NCI-H2227 (cell line): Measurements from ENCODE around the gene WNK2.

Experiments used
- DNase-seq: peaks from one replicate; lab custom pipeline; 2025; ENCODE audit not compliant: unreplicated experiment; lab: John Stamatoyannopoulos, UW

WNK2 gene

DNA sequence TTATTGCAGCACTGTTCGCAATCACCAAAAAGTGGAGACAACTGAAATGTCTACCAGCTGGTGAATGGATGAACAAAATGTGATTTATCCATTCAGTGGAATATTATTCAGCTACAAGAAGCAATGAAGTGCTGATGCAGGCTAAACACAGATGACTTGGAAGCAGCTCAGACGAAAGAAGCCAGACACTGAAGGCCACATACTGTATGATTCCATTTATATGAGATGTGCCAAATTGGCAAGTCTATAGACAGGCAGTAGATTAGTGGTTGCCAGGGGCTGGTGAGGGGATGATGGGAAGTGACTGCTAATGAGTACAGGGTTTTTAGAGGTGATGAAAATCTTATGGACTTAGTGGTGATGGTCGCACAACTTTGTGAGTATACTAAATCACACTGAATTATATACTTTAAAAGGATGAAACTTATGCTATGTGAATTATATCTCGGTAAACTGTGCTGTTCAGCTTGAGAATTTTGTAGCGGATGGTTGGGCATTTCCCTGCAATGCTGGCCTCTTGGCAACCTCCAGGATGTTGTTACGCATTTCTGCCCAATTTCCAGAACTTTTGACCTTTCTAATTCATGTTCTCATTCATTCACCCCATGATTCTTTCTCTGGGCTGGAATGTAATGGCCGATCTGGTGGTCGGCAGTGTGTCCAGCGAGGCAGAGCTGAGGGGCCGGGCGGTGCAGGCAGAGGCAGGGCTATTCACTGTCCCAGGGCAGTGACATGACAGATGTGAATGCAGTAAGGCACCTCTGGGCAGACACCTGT lies 22.0 kb upstream of the WNK2 start:
- DNase-seq, result no peak

GRCh38 chr9:93164085-93164484 lies 19.9 kb upstream of the WNK2 start:
- DNase-seq, result no peak

- no peak for DNase-seq
These were observed 17.2 kb upstream of the WNK2 start for GRCh38 chr9:93166699-93167098.

DNA sequence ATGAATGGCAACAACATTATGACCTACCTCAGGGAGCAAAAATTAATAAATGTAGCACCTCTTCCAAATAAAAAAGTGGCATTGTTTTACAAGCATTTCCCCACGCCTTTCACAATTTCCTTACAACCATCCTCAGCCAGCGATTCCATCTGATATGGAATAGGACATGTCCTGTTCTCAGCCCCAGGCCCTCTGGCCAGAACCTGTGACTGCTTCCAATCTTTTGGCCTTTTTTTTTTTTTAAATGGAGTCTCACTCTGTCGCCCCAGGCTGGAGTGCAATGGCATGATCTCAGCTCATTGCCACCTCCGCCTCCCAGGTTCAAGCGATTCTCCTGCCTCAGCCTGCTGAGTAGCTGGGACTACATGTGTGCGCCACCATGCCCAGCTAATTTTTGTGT lies 16.8 kb upstream of the WNK2 start:
- no peak for DNase-seq

DNA sequence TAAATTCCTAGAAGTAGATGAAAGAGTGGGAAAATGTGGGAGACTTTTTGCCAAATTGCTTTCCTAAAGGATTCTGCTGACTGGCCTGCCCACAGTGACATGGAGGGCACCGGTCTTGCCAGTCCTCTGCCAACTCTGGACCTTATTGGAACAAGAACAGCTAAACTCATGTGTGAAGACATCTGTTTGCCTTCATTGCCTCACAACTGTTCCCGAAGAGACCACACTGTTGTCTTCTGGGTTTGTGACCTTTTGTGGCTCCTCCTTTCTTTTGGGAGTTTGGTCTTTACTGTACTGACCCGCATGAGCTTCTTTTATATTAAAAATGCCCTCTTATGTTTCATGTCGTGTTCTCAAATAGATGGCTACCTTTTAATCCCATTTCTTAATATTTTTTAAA lies 16.1 kb upstream of the WNK2 start:
- DNase-seq, result no peak

- no peak for DNase-seq
These were observed 15.4 kb upstream of the WNK2 start for GRCh38 chr9:93168581-93168980.

DNA sequence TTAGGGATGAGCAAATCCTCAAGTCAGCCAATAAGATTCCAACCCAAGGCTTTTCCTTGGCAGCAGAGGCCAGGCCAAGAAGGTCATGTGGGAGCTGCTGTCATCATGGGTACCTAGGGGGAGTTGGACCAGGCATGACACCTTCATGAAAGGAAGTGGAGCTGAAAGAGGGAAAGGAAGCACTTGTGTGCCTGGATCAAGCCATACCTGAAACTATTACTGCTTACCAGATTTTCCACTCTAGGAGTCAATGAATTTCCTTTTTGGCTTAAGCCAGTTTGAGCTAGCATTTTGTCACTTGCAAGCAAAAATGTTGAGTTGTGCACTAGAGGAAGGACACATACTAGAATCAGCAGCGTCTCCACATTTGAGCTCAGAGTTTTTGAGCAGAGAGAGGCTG lies 14.5 kb upstream of the WNK2 start:
- DNase-seq, result no peak

GRCh38 chr9:93170571-93170970 lies 13.4 kb upstream of the WNK2 start:
- no peak for DNase-seq

GRCh38 chr9:93171261-93171990 lies 12.5 kb upstream of the WNK2 start:
- DNase-seq, result no peak

DNA sequence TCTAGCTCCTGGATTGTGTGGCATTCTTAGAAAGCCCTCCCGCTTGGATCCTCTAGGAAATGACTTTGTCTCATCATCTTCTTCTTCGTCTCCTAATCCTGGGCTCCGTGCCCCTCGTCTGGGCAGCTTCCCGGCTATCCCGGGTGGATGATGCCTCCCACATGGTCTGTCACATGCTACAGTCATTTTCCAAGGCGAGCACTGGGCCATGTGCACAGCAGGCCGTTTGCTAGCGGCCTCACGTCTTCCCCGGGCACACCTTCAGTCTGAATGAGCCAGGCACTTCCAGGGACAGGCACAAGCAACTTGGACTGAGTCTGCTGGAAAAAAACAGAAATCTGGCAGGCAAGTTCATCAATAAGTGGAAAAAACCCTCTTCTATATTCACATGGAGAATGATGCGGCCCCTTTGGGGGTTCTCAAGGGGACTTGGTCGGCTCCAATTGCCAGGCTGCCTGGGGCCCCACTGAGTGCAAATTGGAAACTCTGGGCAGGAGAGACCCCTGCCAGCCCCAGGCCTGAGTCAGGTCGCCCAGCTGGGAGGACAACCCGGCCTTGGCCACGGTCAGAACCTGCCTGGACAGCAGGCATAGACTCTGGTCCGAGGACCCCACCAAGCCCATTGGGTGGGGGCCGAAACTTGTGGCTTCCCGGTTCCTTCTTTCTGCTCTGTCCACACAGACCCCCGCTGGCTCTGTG lies 11.1 kb upstream of the WNK2 start:
- DNase-seq, result no peak

DNA sequence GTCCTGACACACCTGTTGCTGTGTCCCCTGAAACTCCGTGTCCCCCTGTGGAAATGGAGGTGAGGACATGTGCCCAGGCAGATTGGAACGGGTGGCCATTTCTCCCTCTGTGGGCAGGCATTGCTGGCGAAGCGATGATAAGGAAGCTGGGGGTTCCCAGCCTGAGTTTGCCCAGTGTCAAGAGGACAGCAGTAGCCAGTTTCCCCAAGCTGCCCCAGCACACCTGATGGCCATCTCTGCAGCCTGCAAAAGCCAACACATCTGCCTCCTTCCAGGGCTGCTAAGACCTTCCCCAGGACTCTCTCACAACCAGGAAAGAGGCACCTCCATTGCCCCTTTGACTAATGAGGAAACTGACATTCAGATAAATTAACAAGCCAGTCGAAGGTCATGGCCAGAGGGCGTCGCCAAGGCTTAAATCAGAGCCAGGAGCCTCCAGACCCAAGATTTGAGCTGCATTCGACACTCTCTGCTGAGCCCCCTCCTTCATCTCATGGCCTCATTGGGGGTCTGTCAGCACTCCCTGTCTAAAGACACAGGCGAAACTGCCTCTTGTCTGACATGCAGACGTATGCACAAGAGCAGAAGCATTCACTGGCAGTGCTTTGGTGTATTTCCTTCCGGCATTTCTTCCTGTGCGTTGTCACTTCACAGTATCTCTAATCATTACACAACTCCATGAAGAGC lies 10.4 kb upstream of the WNK2 start:
- no peak for DNase-seq

DNA sequence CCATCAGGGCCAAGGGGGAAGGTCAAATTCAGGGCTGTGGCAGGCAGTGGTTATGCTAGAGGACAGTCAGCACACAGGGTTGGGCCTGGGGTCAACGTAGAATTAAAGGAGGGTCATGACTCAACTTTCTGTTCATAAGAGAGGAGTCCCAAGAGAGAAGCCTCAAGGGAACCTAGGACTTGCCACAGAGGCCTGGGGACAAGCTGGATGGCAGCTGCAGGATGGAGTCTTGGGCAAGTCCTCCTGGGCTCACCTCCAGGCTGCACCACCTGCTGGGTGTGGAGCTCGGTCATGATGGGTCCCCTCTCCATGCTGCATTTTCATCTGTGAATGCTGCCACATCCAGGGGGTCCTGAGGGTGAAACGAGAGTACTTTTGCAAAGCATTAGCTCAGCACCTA lies 9.0 kb upstream of the WNK2 start:
- no peak for DNase-seq

GRCh38 chr9:93177676-93178075 lies 6.3 kb upstream of the WNK2 start:
- DNase-seq, result no peak

- no peak for DNase-seq
These were observed 4.8 kb upstream of the WNK2 start for GRCh38 chr9:93178851-93179786.

GRCh38 chr9:93180938-93181337 lies 3.0 kb upstream of the WNK2 start:
- no peak for DNase-seq

DNA sequence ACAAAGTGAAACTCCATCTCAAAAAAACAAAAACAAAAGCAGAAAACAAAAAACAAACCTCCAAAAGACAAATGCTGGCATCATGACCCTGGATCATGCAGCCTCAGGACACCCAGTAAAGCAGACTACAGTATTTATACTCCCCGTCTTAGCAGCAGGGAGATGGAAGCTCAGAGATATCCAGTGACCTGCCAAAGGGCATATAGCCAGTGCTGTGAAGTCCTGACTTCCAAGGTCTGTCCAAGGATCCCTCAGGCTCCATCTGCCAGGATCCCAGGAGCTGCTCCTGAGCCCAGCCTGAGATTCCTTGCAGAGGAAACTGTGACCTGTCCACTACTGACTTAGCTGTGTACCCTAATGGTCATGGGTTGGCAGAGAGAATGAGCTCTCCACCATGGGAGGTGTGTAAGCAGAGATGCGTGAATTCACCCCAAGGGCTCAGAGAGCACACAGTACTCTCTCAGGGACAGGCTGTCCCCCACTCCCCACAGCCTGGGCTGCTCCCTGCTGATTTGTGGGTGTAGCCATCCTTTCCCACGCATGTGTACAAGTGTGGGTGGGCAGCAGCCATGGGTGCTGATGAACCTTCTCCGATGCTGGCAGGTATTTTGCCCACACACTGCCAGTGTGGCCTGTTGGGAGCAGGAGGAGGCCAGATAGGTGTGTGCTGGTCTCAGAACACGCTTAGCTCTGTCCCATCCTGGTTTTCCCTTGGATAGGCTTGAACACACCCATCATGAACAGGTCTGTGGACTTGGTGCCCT lies 2.1 kb upstream of the WNK2 start:
- no peak for DNase-seq

- no peak for DNase-seq
These were observed 1.4 kb upstream of the WNK2 start for GRCh38 chr9:93182572-93182971.

DNA sequence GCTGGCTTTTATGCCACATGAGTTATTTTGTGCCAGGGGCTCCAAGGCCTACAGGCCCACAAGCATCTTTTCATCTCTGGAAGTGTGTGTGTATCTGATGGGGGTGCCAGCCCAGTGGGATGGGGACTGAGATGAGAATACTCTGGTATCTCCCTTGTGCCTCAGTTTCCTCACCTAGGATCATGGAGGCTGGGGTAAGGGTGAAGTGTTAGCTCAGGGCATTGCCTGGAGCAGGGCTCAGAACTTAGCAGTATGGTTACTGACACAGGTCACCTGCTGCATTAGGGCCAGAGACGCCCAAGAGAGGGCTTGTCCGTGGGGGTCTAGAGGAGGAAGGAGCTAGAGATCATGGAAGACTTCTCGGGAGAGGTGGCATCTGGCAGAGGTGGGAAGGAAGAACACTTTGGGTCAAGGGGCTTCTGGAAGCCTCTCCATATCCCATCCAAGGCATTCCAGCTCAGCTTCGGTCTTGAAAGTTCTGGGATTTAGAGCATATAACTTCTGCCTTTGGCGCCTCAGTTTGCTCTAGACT lies 742 bp upstream of the WNK2 start:
- no peak for DNase-seq
